Measurements from ENCODE around the gene USH1G.

GRCh38 chr17:74920306-74920620 lies 2.8 kb downstream of the USH1G start:
- no peak for TF ChIP-seq POLR2G (IDR thresholded peaks at IDR 0.05; ENCODE audit: low read depth, low read length)
- TF ChIP-seq, protein P1, sequence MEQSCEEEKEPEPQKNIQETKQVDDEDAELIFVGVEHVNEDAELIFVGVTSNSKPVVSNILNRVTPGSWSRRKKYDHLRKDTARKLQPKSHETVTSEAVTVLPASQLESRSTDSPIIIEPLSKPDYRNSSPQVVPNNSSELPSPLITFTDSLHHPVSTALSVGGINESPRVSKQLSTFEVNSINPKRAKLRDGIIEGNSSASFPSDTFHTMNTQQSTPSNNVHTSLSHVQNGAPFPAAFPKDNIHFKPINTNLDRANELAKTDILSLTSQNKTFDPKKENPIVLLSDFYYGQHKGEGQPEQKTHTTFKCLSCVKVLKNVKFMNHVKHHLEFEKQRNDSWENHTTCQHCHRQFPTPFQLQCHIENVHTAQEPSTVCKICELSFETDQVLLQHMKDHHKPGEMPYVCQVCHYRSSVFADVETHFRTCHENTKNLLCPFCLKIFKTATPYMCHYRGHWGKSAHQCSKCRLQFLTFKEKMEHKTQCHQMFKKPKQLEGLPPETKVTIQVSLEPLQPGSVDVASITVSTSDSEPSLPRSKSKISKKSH (CRISPR knock-in tag; IDR thresholded peaks at IDR 0.05; ENCODE audit: borderline replicate concordance): no peak
- TF ChIP-seq FOXM1 (CRISPR knock-in tag; IDR thresholded peaks at IDR 0.05): no peak
- no peak for TF ChIP-seq TCF7L2 (IDR thresholded peaks at IDR 0.05; ENCODE audit: low read depth, low read length)
- TF ChIP-seq POLR2AphosphoS5 (IDR thresholded peaks at IDR 0.05; ENCODE audit: low read depth, low read length): no peak
- no peak for TF ChIP-seq HNF4A (CRISPR knock-in tag; IDR thresholded peaks at IDR 0.05)
- TF ChIP-seq KAT7 (CRISPR knock-in tag; IDR thresholded peaks at IDR 0.05; ENCODE audit: borderline replicate concordance): no peak
- no peak for TF ChIP-seq GABPA (IDR thresholded peaks at IDR 0.05; ENCODE audit: low read depth, low read length)
- no peak for TF ChIP-seq GABPA (CRISPR knock-in tag; IDR thresholded peaks at IDR 0.05; ENCODE audit: low read depth)

Data from HepG2 (cell line).